ENCODE results near the gene PSMC1. TPM values are rescaled to one million over a fixed set of nuclear protein-coding genes. Genes with fewer than 3 reads are reported as not detected.
A peak's percentile ranks its signal among the peaks of the same experiment; 100 is the strongest.

Gene PSMC1
- total and polyA plus RNA-seq, 7 experiments from 2014 or later: 47.9 to 101 (median 72.4) TPM

DNA sequence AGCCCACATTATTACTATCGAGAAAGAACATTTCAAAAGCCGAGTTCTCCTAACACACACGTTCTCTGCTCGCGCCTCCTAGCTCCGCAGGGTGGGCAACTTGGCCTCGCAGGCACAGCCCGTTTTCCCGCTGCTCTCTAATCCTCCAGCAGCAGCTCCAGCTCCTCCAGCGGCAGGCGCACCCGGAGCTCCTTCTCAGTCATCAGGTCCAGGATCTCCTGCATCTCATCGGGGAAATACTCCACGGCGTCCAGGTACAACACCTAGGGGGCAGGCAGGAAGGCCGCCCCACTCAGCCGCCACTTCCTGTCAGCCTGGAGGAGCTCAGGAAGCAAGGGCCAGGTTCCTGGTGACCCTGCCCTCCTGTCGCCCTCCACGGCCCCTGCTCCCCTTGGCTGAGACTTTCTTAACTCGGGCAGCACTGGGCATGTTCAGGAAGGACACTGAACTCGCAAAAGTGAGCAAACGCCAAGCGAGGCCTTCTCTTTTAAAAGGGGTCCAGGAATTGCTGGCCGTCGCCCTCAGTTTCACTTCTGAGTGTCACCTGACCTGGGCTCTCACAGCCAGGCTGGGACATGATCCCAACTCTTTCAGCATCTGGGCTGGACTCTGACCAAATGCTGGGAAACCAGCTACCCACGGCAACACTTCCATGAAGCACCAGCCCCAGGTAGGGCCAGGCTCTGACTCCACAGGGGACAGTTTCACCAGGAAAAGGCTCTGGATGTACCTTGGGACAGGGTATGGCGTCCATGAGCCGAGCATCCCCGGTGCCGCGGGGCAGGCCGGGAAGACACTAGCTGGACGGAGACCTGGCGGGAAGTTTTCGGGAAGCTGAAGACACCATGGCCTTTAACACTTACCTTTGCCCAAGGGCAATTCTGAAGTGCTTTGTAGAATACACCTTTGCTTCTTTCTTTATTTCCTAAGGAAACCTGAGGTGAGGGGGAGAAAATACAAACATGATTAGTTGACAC lies 22.1 kb downstream of the PSMC1 start:
- Mint-ChIP-seq H3K9me3 (peaks cover 0 to 1% (median 0%) of the 10 kb centered on the region in 11 donors), H3K4me3 (no peak overlapping the region), H3K4me1 (peaks cover 2 to 27% (median 8%) of the 10 kb centered on the region in 7 donors), H3K27me3 (no peaks in the 10 kb centered on the region), H3K27ac (peak overlapping the region in 3 of 9 donors; percentile 21 to 36 (median 31)), H3K36me3 (peaks cover 0 to 46% (median 3%) of the 10 kb centered on the region in 5 donors)
- CTCF ChIA-PET: no interaction called here
- no peak for ATAC-seq
- Histone ChIP-seq H3K36me3 (ENCODE audit: control insufficient read depth in 2 of 3, insufficient read depth in 3 of 3, low read length in 3 of 3) (peaks cover 0 to 72% (median 4%) of the 10 kb centered on the region in 3 experiments), H3K27me3 (ENCODE audit: control insufficient read depth in 2 of 2, insufficient read depth in 2 of 2, low read length in 2 of 2) (no peaks in the 10 kb centered on the region), H3K4me3 (ENCODE audit: low read length) (no peak overlapping the region), H3K4me1 (ENCODE audit: control insufficient read depth in 2 of 2, insufficient read depth in 2 of 2, low read length in 2 of 2) (no peaks in the 10 kb centered on the region), H3K9me3 (ENCODE audit: control insufficient read depth in 2 of 3, low read length in 3 of 3) (no peaks in the 10 kb centered on the region), H3K27ac (ENCODE audit: low read depth, low read length) (no peak overlapping the region)
- intact Hi-C loops (cut with micrococcal nuclease): no loop called here
- POLR2A ChIA-PET: no interaction called here
- DNase-seq: no peak

DNA sequence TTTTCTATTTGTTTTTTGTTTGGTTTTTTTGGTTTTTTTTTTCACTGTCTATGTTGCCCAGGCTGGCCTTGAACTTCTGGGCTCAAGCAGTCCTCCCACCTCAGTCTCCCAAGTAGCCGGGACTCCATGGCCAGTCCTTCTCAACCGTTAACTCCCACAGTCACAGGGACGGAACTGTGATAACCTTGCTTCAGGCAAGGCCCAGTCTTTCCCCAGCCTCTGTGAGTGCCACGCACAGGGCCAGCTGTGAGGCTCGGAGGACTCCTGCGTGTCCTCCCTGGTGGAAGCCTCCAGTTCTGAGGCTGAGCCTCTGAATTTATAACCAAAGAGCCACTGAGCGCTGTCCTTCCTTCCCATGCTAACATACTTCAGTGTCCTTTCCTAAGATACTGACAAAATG lies 23.7 kb downstream of the PSMC1 start:
- ChIA-PET CTCF (no interaction called here), POLR2A (no interaction called here)
- intact Hi-C loops (cut with micrococcal nuclease): no loop called here
- H3K9me3 ChIP-seq (ENCODE audit: control insufficient read depth in 2 of 3, low read length in 3 of 3): no peaks in the 10 kb centered on the region
- H3K4me1 ChIP-seq (ENCODE audit: control insufficient read depth in 2 of 2, insufficient read depth in 2 of 2, low read length in 2 of 2): no peaks in the 10 kb centered on the region
- Mint-ChIP-seq H3K27ac (peak overlapping the region in 1 of 9 donors; percentile 30), H3K36me3 (peaks cover 0 to 39% (median 3%) of the 10 kb centered on the region in 5 donors), H3K4me3 (no peak overlapping the region), H3K9me3 (peaks cover 0 to 1% (median 0%) of the 10 kb centered on the region in 11 donors), H3K27me3 (no peaks in the 10 kb centered on the region), H3K4me1 (peaks cover 0 to 14% (median 4%) of the 10 kb centered on the region in 7 donors)
- no peak overlapping the region for H3K27ac ChIP-seq (ENCODE audit: low read depth, low read length)
- ATAC-seq (no peak), DNase-seq (no peak)
- H3K36me3 ChIP-seq (ENCODE audit: control insufficient read depth in 2 of 3, insufficient read depth in 3 of 3, low read length in 3 of 3): peaks cover 0 to 70% (median 7%) of the 10 kb centered on the region in 3 experiments
- no peak overlapping the region for H3K4me3 ChIP-seq (ENCODE audit: low read length)
- no peaks in the 10 kb centered on the region for H3K27me3 ChIP-seq (ENCODE audit: control insufficient read depth in 2 of 2, insufficient read depth in 2 of 2, low read length in 2 of 2)

DNA sequence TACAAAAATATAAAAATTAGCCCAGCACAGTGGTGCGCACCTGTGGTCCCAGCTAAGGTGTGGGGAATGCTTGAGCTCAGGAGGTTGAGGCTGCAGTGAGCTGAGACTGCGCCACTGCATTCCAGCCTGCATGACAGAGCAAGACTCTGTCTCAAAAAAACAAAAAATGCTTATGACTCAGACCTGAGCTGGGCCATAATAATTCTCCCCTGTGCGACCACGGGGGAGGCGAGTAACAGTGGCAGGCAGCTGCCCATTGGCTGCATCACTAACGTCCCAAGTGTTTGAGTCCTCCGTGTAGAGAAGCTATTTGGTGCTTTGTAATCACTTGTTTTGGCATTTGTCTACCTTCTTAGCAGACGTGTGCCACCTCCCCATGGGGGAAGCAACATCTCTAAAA lies 24.9 kb downstream of the PSMC1 start:
- intact Hi-C loops (cut with micrococcal nuclease): no loop called here
- Mint-ChIP-seq H3K27ac (no peak overlapping the region), H3K36me3 (peaks cover 0 to 40% (median 7%) of the 10 kb centered on the region in 5 donors), H3K4me3 (no peak overlapping the region), H3K4me1 (peaks cover 0 to 5% (median 0%) of the 10 kb centered on the region in 7 donors), H3K27me3 (no peaks in the 10 kb centered on the region), H3K9me3 (peaks cover 0 to 1% (median 0%) of the 10 kb centered on the region in 11 donors)
- Histone ChIP-seq H3K27me3 (ENCODE audit: control insufficient read depth in 2 of 2, insufficient read depth in 2 of 2, low read length in 2 of 2) (no peaks in the 10 kb centered on the region), H3K36me3 (ENCODE audit: control insufficient read depth in 2 of 3, insufficient read depth in 3 of 3, low read length in 3 of 3) (peaks cover 0 to 77% (median 8%) of the 10 kb centered on the region in 3 experiments), H3K27ac (ENCODE audit: low read depth, low read length) (no peak overlapping the region), H3K4me3 (ENCODE audit: low read length) (no peak overlapping the region), H3K4me1 (ENCODE audit: control insufficient read depth in 2 of 2, insufficient read depth in 2 of 2, low read length in 2 of 2) (no peaks in the 10 kb centered on the region), H3K9me3 (ENCODE audit: control insufficient read depth in 2 of 3, low read length in 3 of 3) (no peaks in the 10 kb centered on the region)
- CTCF ChIA-PET: no interaction called here
- POLR2A ChIA-PET: no interaction called here
- no peak for DNase-seq
- no peak for ATAC-seq

DNA sequence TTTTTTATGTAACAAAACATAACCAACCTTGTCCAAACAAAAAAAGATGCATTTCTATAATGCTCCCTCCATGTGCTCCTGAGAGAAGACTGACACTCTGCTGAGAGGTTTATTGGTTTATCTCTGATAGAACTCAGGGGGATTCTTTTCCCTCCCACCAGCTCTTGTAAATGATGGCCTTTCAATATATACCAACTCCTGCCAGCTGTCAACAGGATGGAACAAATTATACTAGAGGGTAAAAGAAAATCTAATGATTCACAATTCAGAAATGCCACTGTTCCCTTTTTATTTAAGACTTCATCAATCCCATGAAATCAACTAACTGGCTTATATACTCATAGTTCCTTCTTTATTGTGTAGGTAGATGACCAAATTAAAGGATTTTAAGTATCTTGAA lies 25.4 kb downstream of the PSMC1 start:
- ATAC-seq (no peak), DNase-seq (no peak)
- no peaks in the 10 kb centered on the region for H3K27me3 ChIP-seq (ENCODE audit: control insufficient read depth in 2 of 2, insufficient read depth in 2 of 2, low read length in 2 of 2)
- peaks cover 0 to under 1% (median 0%) of the 10 kb centered on the region in 7 donors for H3K4me1 Mint-ChIP-seq
- H3K9me3 Mint-ChIP-seq: peaks cover 0 to 1% (median 0%) of the 10 kb centered on the region in 11 donors
- H3K9me3 ChIP-seq (ENCODE audit: control insufficient read depth in 2 of 3, low read length in 3 of 3): no peaks in the 10 kb centered on the region
- ChIA-PET POLR2A (no interaction called here), CTCF (no interaction called here)
- no peaks in the 10 kb centered on the region for H3K4me1 ChIP-seq (ENCODE audit: control insufficient read depth in 2 of 2, insufficient read depth in 2 of 2, low read length in 2 of 2)
- H3K36me3 ChIP-seq (ENCODE audit: control insufficient read depth in 2 of 3, insufficient read depth in 3 of 3, low read length in 3 of 3): peaks cover 0 to 80% (median 12%) of the 10 kb centered on the region in 3 experiments
- H3K4me3 ChIP-seq (ENCODE audit: low read length): no peak overlapping the region
- H3K27ac ChIP-seq (ENCODE audit: low read depth, low read length): no peak overlapping the region
- H3K27me3 Mint-ChIP-seq: no peaks in the 10 kb centered on the region
- H3K27ac Mint-ChIP-seq: no peak overlapping the region
- intact Hi-C loops (cut with micrococcal nuclease): no loop called here
- no peak overlapping the region for H3K4me3 Mint-ChIP-seq
- peaks cover 0 to 37% (median 5%) of the 10 kb centered on the region in 5 donors for H3K36me3 Mint-ChIP-seq

DNA sequence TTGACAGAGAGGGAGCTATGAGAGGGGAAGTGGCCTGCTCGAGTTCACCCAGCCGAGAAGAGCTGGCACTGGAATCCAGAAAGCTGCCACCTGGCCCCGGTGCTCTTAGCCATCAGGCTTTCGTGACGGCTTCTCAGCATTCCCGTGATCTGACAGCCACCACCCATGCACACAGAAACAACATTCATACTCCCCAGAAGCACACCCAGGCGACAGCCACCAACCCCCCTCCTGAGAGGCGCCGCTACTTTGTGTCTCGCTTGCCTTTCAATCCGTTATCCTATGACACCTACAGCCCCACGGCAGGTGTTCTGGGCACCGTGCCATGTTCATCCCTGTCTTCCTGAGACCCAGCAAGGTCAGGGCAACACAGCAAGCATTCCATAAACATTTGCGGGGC lies 31.4 kb downstream of the PSMC1 start:
- no peaks in the 10 kb centered on the region for H3K4me1 Mint-ChIP-seq
- no peak overlapping the region for H3K4me3 Mint-ChIP-seq
- H3K27ac Mint-ChIP-seq: no peak overlapping the region
- Histone ChIP-seq H3K27me3 (ENCODE audit: control insufficient read depth in 2 of 2, insufficient read depth in 2 of 2, low read length in 2 of 2) (no peaks in the 10 kb centered on the region), H3K4me3 (ENCODE audit: low read length) (no peak overlapping the region), H3K27ac (ENCODE audit: low read depth, low read length) (no peak overlapping the region), H3K36me3 (ENCODE audit: control insufficient read depth in 2 of 3, insufficient read depth in 3 of 3, low read length in 3 of 3) (peaks cover 5 to 87% (median 26%) of the 10 kb centered on the region in 3 experiments), H3K9me3 (ENCODE audit: control insufficient read depth in 2 of 3, low read length in 3 of 3) (no peaks in the 10 kb centered on the region), H3K4me1 (ENCODE audit: control insufficient read depth in 2 of 2, insufficient read depth in 2 of 2, low read length in 2 of 2) (no peaks in the 10 kb centered on the region)
- no peaks in the 10 kb centered on the region for H3K27me3 Mint-ChIP-seq
- ATAC-seq: no peak
- ChIA-PET POLR2A (no interaction called here), CTCF (no interaction called here)
- no peak for DNase-seq
- H3K9me3 Mint-ChIP-seq: no peaks in the 10 kb centered on the region
- intact Hi-C loops (cut with micrococcal nuclease): no loop called here
- H3K36me3 Mint-ChIP-seq: peaks cover 8 to 52% (median 19%) of the 10 kb centered on the region in 5 donors

DNA sequence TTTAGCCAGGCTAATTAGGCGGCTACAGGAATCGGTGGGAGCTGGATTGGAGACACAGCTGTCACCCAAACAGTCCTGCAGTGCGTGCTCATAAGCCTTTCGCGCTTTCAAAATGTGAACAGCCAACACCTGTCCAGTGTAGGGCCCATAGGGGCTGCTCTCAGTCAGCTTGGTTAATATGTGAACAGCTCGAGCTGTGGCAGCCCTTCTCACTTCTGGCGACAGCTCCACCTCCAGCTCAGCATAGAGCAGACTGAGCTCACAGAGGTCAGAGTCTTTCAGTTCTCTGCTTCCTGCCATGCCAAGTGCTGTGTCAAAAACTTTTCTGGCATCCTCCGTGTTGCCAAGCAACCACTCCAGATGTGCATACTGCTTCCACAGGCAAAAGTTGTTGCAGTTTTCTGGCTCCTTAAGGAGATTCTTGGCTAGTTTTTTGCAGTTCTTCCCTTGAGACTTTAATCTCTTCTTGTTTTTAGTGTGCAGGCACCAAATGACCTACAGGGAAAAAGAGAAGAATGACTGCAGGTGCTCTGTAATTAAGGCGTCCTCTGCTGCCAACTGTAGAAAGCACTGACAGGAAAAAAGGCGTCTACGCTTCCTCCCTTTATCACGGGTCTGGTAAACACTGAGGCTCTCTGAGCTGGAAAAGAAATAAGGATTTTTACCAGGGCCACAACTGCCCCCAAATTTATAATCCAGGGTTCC lies 32.5 kb downstream of the PSMC1 start:
- CTCF ChIA-PET: interaction anchor here (0.6 to 1.2 kb wide), 4 partner anchors 22 to 469 kb away, joined by 4 to 6 read pairs (median 4); no protein-coding TSS in a partner anchor
- H3K27ac ChIP-seq (ENCODE audit: low read depth, low read length): no peak overlapping the region
- H3K4me1 ChIP-seq (ENCODE audit: control insufficient read depth in 2 of 2, insufficient read depth in 2 of 2, low read length in 2 of 2): no peaks in the 10 kb centered on the region
- H3K9me3 ChIP-seq (ENCODE audit: control insufficient read depth in 2 of 3, low read length in 3 of 3): no peaks in the 10 kb centered on the region
- no peaks in the 10 kb centered on the region for H3K27me3 Mint-ChIP-seq
- POLR2A ChIA-PET: interaction anchor here (0.6 kb wide), 1 partner anchor 29 kb away, joined by 3 read pairs; no protein-coding TSS in a partner anchor
- ATAC-seq (peak; percentile 40), DNase-seq (no peak)
- intact Hi-C loops (cut with micrococcal nuclease): no loop called here
- H3K9me3 Mint-ChIP-seq: no peaks in the 10 kb centered on the region
- H3K27ac Mint-ChIP-seq: no peak overlapping the region
- H3K27me3 ChIP-seq (ENCODE audit: control insufficient read depth in 2 of 2, insufficient read depth in 2 of 2, low read length in 2 of 2): no peaks in the 10 kb centered on the region
- peaks cover 5 to 83% (median 26%) of the 10 kb centered on the region in 3 experiments for H3K36me3 ChIP-seq (ENCODE audit: control insufficient read depth in 2 of 3, insufficient read depth in 3 of 3, low read length in 3 of 3)
- H3K4me1 Mint-ChIP-seq: no peaks in the 10 kb centered on the region
- no peak overlapping the region for H3K4me3 ChIP-seq (ENCODE audit: low read length)
- no peak overlapping the region for H3K4me3 Mint-ChIP-seq
- peaks cover 7 to 50% (median 20%) of the 10 kb centered on the region in 5 donors for H3K36me3 Mint-ChIP-seq

Measured in naive thymus-derived CD4-positive, alpha-beta T cell (primary cell).